HAP-1 (cell line): ENCODE measurements around the gene PLCG1.

Experiments
- DNase-seq, 2 experiments: peaks; one replicate each; pipeline ENCODE4 v3.0.0-alpha.2; 2016 to 2020; ENCODE audit warnings: low spot score in 2 of 2
- H3K27me3 ChIP-seq: fragments of 250-450 bp; sonication (Bioruptor Pico); 2 replicates; pipeline ENCODE4 v1.5.1; 2020; ENCODE audit warnings: low read depth, mild to moderate bottlenecking, moderate library complexity
- H3K36me3 ChIP-seq: fragments of 250-450 bp; sonication (Bioruptor Pico); replicated peaks from 2 replicates; pipeline ENCODE4 v1.5.1; 2020; ENCODE audit warnings: mild to moderate bottlenecking
- H3K4me1 ChIP-seq: fragments of 250-450 bp; sonication (Bioruptor Pico); 2 replicates; pipeline ENCODE4 v1.5.1; 2020; ENCODE audit warnings: mild to moderate bottlenecking
- H3K4me3 ChIP-seq: fragments of 250-450 bp; sonication (Bioruptor Pico); 2 replicates; pipeline ENCODE4 v1.5.1; 2020; ENCODE audit warnings: mild to moderate bottlenecking, moderate library complexity
- H3K9me3 ChIP-seq: fragments of 250-450 bp; sonication (Bioruptor Pico); 2 replicates; pipeline ENCODE4 v1.5.1; 2020; ENCODE audit warnings: mild to moderate bottlenecking, moderate library complexity
- in situ Hi-C: fragments of 300-500 bp; cut with MboI; formaldehyde crosslinking; loops from 3 replicates; pipeline ENCODE4 v1.14.3; 2020; ENCODE audit warnings: low sequenced_read_pairs, inconsistent platforms, mixed read lengths

PLCG1 gene

GRCh38 chr20:41171736-41172295 lies 34.5 kb downstream of the PLCG1 start:
- DNase-seq: peak in 1 of 2 experiments; percentile 4
- H3K36me3 ChIP-seq: peaks cover 83% of the 10 kb centered on the region
- in situ Hi-C loops: no loop called here

GRCh38 chr20:41172296-41173140 lies 35.2 kb downstream of the PLCG1 start:
- no peaks in the 10 kb centered on the region for H3K4me1 ChIP-seq
- H3K9me3 ChIP-seq: no peaks in the 10 kb centered on the region
- no peaks in the 10 kb centered on the region for H3K27me3 ChIP-seq
- peak in 1 of 2 experiments; percentile 9 for DNase-seq
- in situ Hi-C loops: no loop called here
- no peak overlapping the region for H3K4me3 ChIP-seq
- H3K36me3 ChIP-seq: peaks cover 85% of the 10 kb centered on the region

More at GRCh38 chr20:41171736-41172295, 34.5 kb downstream of the PLCG1 start:
- no peaks in the 10 kb centered on the region for H3K4me1 ChIP-seq
- no peak overlapping the region for H3K4me3 ChIP-seq
- no peaks in the 10 kb centered on the region for H3K27me3 ChIP-seq
- no peaks in the 10 kb centered on the region for H3K9me3 ChIP-seq

- Histone ChIP-seq H3K4me1 (no peaks in the 10 kb centered on the region), H3K9me3 (no peaks in the 10 kb centered on the region), H3K36me3 (peaks cover 84% of the 10 kb centered on the region), H3K4me3 (no peak overlapping the region), H3K27me3 (no peaks in the 10 kb centered on the region)
- peak; percentile 37 to 85 for DNase-seq
- in situ Hi-C loops: no loop called here
Measured at GRCh38 chr20:41173161-41173721, 35.9 kb downstream of the PLCG1 start.

GRCh38 chr20:41173791-41174341 lies 36.5 kb downstream of the PLCG1 start:
- Histone ChIP-seq H3K4me3 (no peak overlapping the region), H3K9me3 (no peaks in the 10 kb centered on the region), H3K27me3 (no peaks in the 10 kb centered on the region), H3K36me3 (peaks cover 82% of the 10 kb centered on the region), H3K4me1 (peaks cover 4% of the 10 kb centered on the region; the same call in 1 of the 2 replicates)
- in situ Hi-C loops: no loop called here
- peak in 1 of 2 experiments; percentile 5 for DNase-seq

- peak in 1 of 2 experiments; percentile 3 for DNase-seq
- in situ Hi-C loops: no loop called here
- Histone ChIP-seq H3K4me1 (peaks cover 8% of the 10 kb centered on the region; the same call in 1 of the 2 replicates), H3K27me3 (no peaks in the 10 kb centered on the region), H3K36me3 (peaks cover 77% of the 10 kb centered on the region), H3K4me3 (no peak overlapping the region), H3K9me3 (no peaks in the 10 kb centered on the region)
Measured at GRCh38 chr20:41174373-41174772, 37.0 kb downstream of the PLCG1 start.

- Histone ChIP-seq H3K4me1 (peaks cover 8% of the 10 kb centered on the region; the same call in 1 of the 2 replicates), H3K27me3 (no peaks in the 10 kb centered on the region), H3K4me3 (no peak overlapping the region), H3K36me3 (peaks cover 73% of the 10 kb centered on the region), H3K9me3 (no peaks in the 10 kb centered on the region)
- in situ Hi-C loops: loop anchor here (5.0 kb wide), 1 partner anchor 168 kb away; the partner anchor contains the start of gene LPIN3
- peak in 1 of 2 experiments; percentile 3 for DNase-seq
Measured at GRCh38 chr20:41174782-41175181, 37.4 kb downstream of the PLCG1 start.

GRCh38 chr20:41175201-41175651 lies 37.9 kb downstream of the PLCG1 start:
- Histone ChIP-seq H3K36me3 (peaks cover 70% of the 10 kb centered on the region), H3K4me1 (peaks cover 8% of the 10 kb centered on the region; the same call in 1 of the 2 replicates), H3K27me3 (no peaks in the 10 kb centered on the region), H3K4me3 (no peak overlapping the region), H3K9me3 (no peaks in the 10 kb centered on the region)
- DNase-seq: peak in 1 of 2 experiments; percentile 1
- in situ Hi-C loops: loop anchor here (5.0 kb wide), 1 partner anchor 167 kb away; the partner anchor contains the start of gene LPIN3

GRCh38 chr20:41175727-41176330 lies 38.5 kb downstream of the PLCG1 start:
- in situ Hi-C loops: loop anchor here (5.0 kb wide), 1 partner anchor 166 kb away; the partner anchor contains the start of gene LPIN3
- Histone ChIP-seq H3K4me3 (no peak overlapping the region), H3K36me3 (peaks cover 67% of the 10 kb centered on the region), H3K9me3 (no peaks in the 10 kb centered on the region), H3K27me3 (no peaks in the 10 kb centered on the region), H3K4me1 (peaks cover 8% of the 10 kb centered on the region; the same call in 1 of the 2 replicates)
- no peak for DNase-seq

- no peaks in the 10 kb centered on the region for H3K9me3 ChIP-seq
- no peaks in the 10 kb centered on the region for H3K27me3 ChIP-seq
- peaks cover 61% of the 10 kb centered on the region for H3K36me3 ChIP-seq
- H3K4me1 ChIP-seq: peaks cover 8% of the 10 kb centered on the region; the same call in 1 of the 2 replicates
- H3K4me3 ChIP-seq: no peak overlapping the region
- in situ Hi-C loops: loop anchor here (5.0 kb wide), 1 partner anchor 165 kb away; the partner anchor contains the start of gene LPIN3
- peak in 1 of 2 experiments; percentile 5 for DNase-seq
Measured at GRCh38 chr20:41176711-41177552, 39.6 kb downstream of the PLCG1 start.

GRCh38 chr20:41177636-41178035 lies 40.3 kb downstream of the PLCG1 start:
- in situ Hi-C loops: loop anchor here (5.0 kb wide), 1 partner anchor 165 kb away; the partner anchor contains the start of gene LPIN3

GRCh38 chr20:41178495-41178894 lies 41.2 kb downstream of the PLCG1 start:
- Histone ChIP-seq H3K27me3 (no peaks in the 10 kb centered on the region), H3K4me3 (no peak overlapping the region), H3K36me3 (peaks cover 45% of the 10 kb centered on the region), H3K9me3 (no peaks in the 10 kb centered on the region), H3K4me1 (peaks cover 8% of the 10 kb centered on the region; the same call in 1 of the 2 replicates)
- in situ Hi-C loops: loop anchor here (5.0 kb wide), 1 partner anchor 164 kb away; the partner anchor contains the start of gene LPIN3
- peak in 1 of 2 experiments; percentile 5 for DNase-seq

More at GRCh38 chr20:41177636-41178035, 40.3 kb downstream of the PLCG1 start:
- Histone ChIP-seq H3K36me3 (peaks cover 53% of the 10 kb centered on the region), H3K4me3 (no peak overlapping the region), H3K9me3 (no peaks in the 10 kb centered on the region), H3K27me3 (no peaks in the 10 kb centered on the region), H3K4me1 (peaks cover 8% of the 10 kb centered on the region; the same call in 1 of the 2 replicates)
- peak in 1 of 2 experiments; percentile 6 for DNase-seq

GRCh38 chr20:41178904-41179432 lies 41.6 kb downstream of the PLCG1 start:
- no peaks in the 10 kb centered on the region for H3K27me3 ChIP-seq
- H3K36me3 ChIP-seq: peaks cover 40% of the 10 kb centered on the region
- H3K9me3 ChIP-seq: no peaks in the 10 kb centered on the region
- no peak overlapping the region for H3K4me3 ChIP-seq
- in situ Hi-C loops: loop anchor here (5.0 kb wide), 1 partner anchor 163 kb away; the partner anchor contains the start of gene LPIN3
- DNase-seq: peak; percentile 34 to 41
- peaks cover 8% of the 10 kb centered on the region; the same call in 1 of the 2 replicates for H3K4me1 ChIP-seq
